Muscle of leg (tissue), 11 donors: ENCODE results near the gene SLC2A3. TPM values are rescaled to one million over a fixed set of nuclear protein-coding genes. Genes with fewer than 3 reads are reported as not detected.
"Not testable (repeated sequence)": the region's sequence is repeated elsewhere in the genome, so short reads cannot be mapped to it uniquely, and the experiment has no call there.

Source experiments
- DNase-seq: peaks from one replicate; pipeline ENCODE4 v3.0.0; 2013
- H3K27ac ChIP-seq: one replicate; pipeline ENCODE4 v1.5.1; 2013; ENCODE audit warnings: mild to moderate bottlenecking, low read length, control low read depth
- H3K27me3 ChIP-seq: one replicate; pipeline ENCODE4 v1.6.1; 2013; ENCODE audit warnings: low read length; ENCODE audit not compliant: control insufficient read depth, insufficient read depth
- H3K36me3 ChIP-seq: one replicate; pipeline ENCODE4 v1.6.1; 2013; ENCODE audit warnings: low read length; ENCODE audit not compliant: control insufficient read depth, insufficient read depth
- H3K4me1 ChIP-seq: one replicate; pipeline ENCODE4 v1.6.1; 2013; ENCODE audit warnings: low read length; ENCODE audit not compliant: control insufficient read depth, insufficient read depth
- H3K4me3 ChIP-seq: one replicate; pipeline ENCODE4 v1.5.1; 2013; ENCODE audit warnings: low read length, control low read depth
- H3K9me3 ChIP-seq: replicated peaks from 2 replicates; pipeline ENCODE4 v1.6.1; 2013; ENCODE audit warnings: low read depth, low read length; ENCODE audit not compliant: control insufficient read depth
- WGBS: methylation state at CpG from one replicate; pipeline ENCODE4 v1.1.5; 2013; ENCODE audit warnings: missing lambda C conversion rate; ENCODE audit not compliant: insufficient coverage; 5-methylcytosine and 5-hydroxymethylcytosine counted together
- polyA plus RNA-seq, 8 donors: library from polyadenylated mRNA; unstranded; fragments of 120-200 nt; gene quantifications; one replicate each; pipeline versions ENCODE4 v1.2.1 to v1.2.3, GENCODE V29; 2013; ENCODE audit warnings: inconsistent platforms in 1 of 8, low replicate concordance in 1 of 8; ENCODE audit not compliant: insufficient read length in 8 of 8, insufficient read depth in 1 of 8
- total RNA-seq: library from RNA; stranded (reverse); fragments of 120-200 nt; gene quantifications from one replicate; pipeline ENCODE4 v1.2.4, GENCODE V29; 2013

Gene SLC2A3
- total and polyA plus RNA-seq, 9 donors: 7.5 to 47.3 (median 15.3) TPM

DNA sequence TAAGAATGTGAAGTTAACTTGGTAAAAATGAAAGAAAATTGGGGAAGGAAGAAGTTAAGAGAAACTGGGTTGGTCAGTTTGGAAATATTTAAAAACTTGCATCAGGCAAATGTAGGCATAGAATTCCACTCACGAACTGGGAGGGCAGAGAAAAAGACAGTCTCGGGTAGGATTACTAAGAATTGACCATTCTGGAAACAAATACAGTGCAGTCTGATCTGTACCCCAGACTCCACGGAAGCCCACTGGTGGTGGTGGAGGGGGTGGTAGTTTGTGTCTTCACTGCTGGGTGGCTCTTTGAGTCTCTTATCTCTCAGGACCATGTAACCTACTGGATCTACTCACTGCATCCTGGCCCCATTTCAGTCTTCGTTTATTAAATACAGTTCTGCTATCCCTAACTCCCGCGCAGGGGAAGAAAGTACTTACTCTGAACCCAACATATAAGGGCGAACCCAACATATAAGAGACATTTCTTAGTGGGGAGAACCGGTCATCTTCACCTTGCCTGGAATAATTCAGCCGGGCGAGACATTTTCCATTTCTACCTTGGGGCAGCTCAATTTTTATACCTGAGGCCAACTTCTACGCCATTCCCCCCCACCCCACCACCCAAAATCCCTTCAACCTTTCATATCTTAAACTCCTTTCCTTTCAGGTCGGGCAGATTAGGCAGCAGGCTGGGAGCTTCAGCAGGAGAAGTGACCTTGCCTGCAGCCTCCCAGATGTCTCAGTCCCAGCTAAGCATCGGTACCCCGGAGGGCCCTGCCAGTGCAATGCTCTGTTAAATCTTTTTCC is 1.7 kb downstream of the SLC2A3 start:
- Histone ChIP-seq H3K27ac (peak overlapping the region; percentile 57), H3K4me3 (peak overlapping the region; percentile 65), H3K4me1 (no peaks in the 10 kb centered on the region), H3K9me3 (no peaks in the 10 kb centered on the region), H3K27me3 (no peaks in the 10 kb centered on the region), H3K36me3 (peaks cover 19% of the 10 kb centered on the region)
- DNase-seq: peak; percentile 55
- WGBS: 33% methylated on average over 9 of the region's 14 CpGs

DNA sequence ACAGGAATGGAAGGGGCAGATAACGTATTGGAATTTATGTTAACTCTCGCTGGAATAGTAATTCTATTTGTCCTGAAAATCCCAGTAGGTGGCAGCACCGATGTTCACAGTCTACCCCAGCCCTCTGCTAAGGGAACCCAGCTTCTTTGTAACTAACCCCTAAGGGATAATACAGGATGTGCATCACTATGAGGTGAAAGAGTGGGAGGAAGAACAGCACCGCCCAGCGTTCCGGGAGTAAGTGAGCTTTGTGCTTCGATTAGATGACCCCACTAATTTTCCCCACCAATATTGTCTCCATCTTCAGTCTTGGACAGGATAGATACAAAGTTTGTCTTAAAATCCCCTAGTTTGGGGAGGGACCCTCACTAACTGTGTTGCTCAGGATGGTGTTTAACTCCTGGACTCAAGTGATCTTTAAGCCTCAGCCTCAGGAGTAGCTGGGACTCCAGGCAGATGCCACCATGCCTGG is 2.7 kb downstream of the SLC2A3 start:
- WGBS: no CpG with 5 or more reads among the region's 7 CpGs
- peak; percentile 98 for DNase-seq
- no peaks in the 10 kb centered on the region for H3K4me1 ChIP-seq
- H3K27me3 ChIP-seq: no peaks in the 10 kb centered on the region
- peaks cover 19% of the 10 kb centered on the region for H3K36me3 ChIP-seq
- no peaks in the 10 kb centered on the region for H3K9me3 ChIP-seq
- H3K27ac ChIP-seq: peak overlapping the region; percentile 57
- peak overlapping the region; percentile 65 for H3K4me3 ChIP-seq

DNA sequence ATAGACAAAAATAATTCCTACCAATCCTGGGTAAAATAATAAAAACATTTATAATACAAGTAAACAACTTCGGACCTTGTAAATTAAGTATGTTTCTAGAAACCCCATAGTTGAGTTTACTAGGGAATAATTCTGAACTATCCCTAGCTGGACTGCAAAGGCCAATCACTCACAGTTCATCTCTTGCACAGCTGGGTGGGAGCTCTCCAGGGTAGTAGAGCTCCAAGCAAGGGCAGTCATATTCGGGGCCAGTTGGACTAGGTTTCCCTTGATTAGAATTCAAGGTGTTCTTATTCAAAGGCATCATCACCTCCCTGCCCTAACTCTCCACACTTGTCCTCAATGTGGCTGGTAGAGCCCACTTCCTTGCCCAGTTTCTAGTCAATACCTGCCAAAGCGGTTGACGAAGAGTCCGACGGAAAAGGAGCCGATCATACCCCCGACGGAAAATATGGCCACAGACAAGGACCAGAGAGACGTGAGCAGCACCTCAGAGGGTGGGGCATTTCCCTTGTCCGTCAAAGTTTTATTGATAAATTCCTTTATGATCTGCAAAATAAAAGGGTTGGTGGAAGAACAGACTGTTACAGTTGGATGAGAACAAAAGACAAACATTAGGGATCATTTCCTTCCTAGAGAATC is 3.3 kb downstream of the SLC2A3 start:
- not testable (repeated sequence) for DNase-seq, H3K4me1 ChIP-seq, H3K27ac ChIP-seq

DNA sequence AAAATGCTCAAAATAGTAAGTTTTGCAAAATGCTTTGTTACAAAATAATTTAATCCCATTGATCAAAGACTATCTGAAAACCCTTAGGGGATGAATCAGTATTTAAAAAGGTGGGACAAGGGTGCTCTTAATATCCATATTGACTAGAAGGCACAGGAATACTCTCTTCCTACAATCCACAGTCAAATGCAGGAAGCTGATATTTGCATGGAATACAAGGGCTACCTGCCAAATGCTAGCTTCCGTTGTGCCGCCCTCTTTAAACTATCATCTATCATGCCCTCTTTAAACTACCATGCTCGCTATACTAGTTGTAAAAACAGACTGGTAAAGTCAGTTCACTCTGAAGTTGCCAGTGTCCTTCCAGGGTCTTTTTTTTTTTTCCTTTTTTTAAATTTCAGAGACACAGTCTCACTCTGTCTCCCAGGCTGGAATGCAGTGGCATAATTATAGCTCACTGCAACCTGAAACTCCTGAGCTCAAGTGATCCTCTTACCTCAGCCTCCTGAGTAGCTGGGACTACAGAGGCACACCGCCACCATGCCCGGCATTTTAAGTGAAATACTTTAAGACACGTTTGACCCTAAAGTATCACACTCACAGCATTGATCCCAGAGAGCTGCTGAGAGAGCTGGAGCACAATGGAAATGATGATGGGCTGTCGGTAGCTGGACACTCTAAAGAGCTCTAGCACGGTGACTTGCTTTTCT is 6.7 kb downstream of the SLC2A3 start:
- WGBS: 52% methylated on average over 3 of the region's 8 CpGs
- Histone ChIP-seq H3K9me3 (no peaks in the 10 kb centered on the region), H3K4me3 (no peak overlapping the region), H3K4me1 (no peaks in the 10 kb centered on the region), H3K27me3 (no peaks in the 10 kb centered on the region), H3K27ac (no peak overlapping the region), H3K36me3 (peaks cover 21% of the 10 kb centered on the region)
- no peak for DNase-seq

More for the DNA sequence above, 3.3 kb downstream of the SLC2A3 start:
- WGBS: 67% methylated on average over 3 of the region's 11 CpGs
- peaks cover 19% of the 10 kb centered on the region for H3K36me3 ChIP-seq
- not testable (repeated sequence) for H3K9me3 ChIP-seq, H3K27me3 ChIP-seq, H3K4me3 ChIP-seq

DNA sequence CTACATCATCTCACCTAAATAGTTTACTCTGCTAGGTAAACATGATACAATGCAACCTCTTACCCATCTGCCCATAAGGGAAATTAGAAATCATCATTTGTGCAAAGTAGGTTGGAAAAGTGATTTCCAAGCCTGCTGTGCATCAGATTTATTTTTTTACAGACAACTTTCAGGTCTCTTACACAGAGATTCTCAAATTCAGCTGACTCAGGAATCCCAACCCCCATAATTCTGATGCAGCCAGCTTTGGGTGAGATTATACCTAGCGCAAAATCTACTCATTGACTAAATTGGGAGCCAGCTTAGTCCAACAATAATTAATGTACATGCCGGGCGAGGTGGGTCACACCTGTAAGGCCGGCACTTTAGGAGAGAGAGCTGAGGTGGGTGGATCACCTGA is 8.5 kb downstream of the SLC2A3 start:
- peaks cover 28% of the 10 kb centered on the region for H3K36me3 ChIP-seq
- H3K9me3 ChIP-seq: no peaks in the 10 kb centered on the region
- no peak overlapping the region for H3K4me3 ChIP-seq
- no peak for DNase-seq
- WGBS: 80% methylated on average over 1 of the region's 4 CpGs
- no peaks in the 10 kb centered on the region for H3K4me1 ChIP-seq
- no peaks in the 10 kb centered on the region for H3K27me3 ChIP-seq
- H3K27ac ChIP-seq: no peak overlapping the region

DNA sequence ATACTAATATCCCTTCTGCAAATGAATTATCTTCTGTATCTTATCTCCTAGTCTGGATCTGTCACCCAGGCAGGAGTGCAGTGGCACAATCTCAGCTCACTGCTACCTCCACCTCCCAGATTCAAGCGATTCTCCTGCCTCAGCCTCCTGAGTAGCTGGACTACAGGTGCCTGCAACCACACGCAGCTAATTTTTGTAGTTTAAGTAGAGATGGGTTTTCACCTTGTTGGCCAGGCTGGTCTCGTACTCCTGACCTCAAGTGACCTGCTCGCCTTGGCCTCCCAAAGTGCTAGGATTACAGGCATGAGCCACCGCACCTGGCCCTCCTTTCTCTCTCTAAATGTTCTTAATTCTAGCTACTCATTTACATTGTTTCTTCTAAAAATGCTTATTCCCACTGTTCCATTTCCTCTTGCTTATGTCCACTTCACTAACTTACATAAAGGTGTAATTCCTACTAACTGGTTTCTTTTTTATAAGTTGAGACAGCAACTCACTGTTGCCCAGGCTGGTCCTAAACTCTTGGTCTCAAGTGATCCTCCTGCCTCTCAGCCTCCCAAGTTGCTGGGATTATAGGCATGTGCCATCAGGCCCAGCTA is 9.8 kb downstream of the SLC2A3 start:
- DNase-seq: not testable (repeated sequence)

DNA sequence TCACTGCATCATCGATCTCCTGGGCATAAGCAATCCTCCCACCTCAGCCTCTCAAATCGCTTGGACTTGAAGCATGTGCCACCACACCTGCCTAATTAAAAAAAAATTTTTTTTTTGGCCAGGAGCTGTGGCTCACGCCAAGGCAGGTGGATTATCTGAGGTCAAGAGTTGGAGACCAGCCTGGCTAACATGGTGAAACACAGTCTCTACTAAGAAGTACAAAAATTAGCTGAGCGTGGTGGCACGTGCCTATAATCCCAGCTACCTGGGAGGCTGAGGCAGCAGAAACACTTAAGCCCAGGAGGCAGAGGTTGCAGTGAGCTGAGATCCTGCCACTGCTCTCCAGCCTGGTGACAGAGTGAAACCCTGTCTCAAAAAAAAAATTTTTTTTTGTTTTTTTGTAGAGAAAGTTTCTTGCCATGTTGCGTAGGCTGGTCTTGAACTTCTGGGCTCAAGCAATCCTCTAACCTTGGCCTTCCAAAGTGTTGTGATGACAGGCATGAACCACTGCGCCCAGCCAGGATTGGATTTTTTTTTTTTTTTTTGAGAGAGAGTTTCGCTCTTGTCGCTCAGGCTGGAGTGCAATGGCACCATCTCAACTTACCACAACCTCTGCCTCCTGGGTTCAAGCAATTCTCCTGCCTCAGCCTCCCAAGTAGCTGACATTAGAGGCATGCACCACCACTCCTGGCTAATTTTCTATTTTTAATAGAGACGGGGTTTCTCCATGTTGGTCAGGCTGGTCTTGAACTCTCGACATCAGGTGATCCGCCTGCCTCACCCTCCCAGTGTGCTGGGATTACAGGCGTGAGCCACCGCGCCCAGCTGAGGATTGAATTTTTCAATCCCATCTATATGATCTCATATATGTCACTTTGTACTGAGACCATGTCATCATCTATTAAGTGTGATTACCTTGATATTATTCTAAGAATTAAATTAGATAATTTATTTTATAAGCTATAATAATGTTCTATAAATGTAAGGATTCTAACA is 12.4 kb downstream of the SLC2A3 start:
- DNase-seq: no peak
- H3K36me3 ChIP-seq: peaks cover 21% of the 10 kb centered on the region

More for the DNA sequence above, 9.8 kb downstream of the SLC2A3 start:
- not testable (repeated sequence) for H3K27me3 ChIP-seq, H3K9me3 ChIP-seq, H3K4me1 ChIP-seq, H3K4me3 ChIP-seq, H3K27ac ChIP-seq
- 72% methylated on average over 3 of the region's 5 CpGs for WGBS
- H3K36me3 ChIP-seq: peaks cover 28% of the 10 kb centered on the region

DNA sequence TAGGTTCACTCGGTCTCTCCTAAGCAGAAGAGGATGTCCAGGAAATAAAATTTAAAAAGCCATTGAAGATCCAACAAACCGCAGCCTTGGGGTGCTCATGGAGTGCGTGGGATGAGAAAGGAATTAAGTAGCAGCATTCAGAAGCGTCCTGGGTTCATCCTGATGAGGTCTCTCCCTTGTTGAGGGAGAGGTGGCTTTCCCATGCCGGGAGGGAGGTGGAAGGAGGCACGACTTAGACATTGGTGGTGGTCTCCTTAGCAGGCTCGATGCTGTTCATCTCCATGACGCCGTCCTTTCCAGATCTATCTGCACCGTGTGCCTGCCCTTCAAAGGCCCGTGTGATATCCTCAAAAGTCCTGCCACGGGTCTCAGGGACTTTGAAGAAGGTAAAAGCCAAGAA is 14.8 kb downstream of the SLC2A3 start:
- not testable (repeated sequence) for H3K4me3 ChIP-seq, H3K27me3 ChIP-seq, H3K27ac ChIP-seq, H3K4me1 ChIP-seq, DNase-seq, H3K9me3 ChIP-seq
- no CpG with 5 or more reads among the region's 12 CpGs for WGBS
- H3K36me3 ChIP-seq: peaks cover 21% of the 10 kb centered on the region

More for the DNA sequence above, 12.4 kb downstream of the SLC2A3 start:
- no peaks in the 10 kb centered on the region for H3K9me3 ChIP-seq
- no peaks in the 10 kb centered on the region for H3K4me1 ChIP-seq
- no peaks in the 10 kb centered on the region for H3K27me3 ChIP-seq
- no peak overlapping the region for H3K4me3 ChIP-seq
- WGBS: 92% methylated on average over 4 of the region's 15 CpGs
- no peak overlapping the region for H3K27ac ChIP-seq

DNA sequence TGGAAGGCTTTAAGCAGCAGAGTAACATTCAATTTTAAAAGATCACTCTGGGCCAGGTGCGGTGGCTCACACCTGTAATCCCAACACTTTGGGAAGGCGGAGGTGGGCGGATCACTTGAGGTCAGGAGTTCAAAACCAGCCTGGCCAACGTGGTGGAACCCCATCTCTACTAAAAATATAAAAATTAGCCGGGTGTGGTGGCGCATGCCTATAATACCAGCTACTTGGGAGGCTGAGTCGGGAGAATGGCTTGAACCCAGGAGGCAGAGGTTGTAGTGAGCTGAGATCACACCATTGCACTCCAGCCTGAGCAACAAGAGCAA is 17.8 kb downstream of the SLC2A3 start:
- H3K4me3 ChIP-seq, H3K4me1 ChIP-seq, H3K27ac ChIP-seq, DNase-seq, H3K9me3 ChIP-seq, H3K27me3 ChIP-seq: not testable (repeated sequence)
- H3K36me3 ChIP-seq: peaks cover 14% of the 10 kb centered on the region
- 100% methylated on average over 1 of the region's 7 CpGs for WGBS
